Measurements from ENCODE around the gene CDH13.
A peak's percentile ranks its signal among the peaks of the same experiment; 100 is the strongest.

Gene CDH13

DNA sequence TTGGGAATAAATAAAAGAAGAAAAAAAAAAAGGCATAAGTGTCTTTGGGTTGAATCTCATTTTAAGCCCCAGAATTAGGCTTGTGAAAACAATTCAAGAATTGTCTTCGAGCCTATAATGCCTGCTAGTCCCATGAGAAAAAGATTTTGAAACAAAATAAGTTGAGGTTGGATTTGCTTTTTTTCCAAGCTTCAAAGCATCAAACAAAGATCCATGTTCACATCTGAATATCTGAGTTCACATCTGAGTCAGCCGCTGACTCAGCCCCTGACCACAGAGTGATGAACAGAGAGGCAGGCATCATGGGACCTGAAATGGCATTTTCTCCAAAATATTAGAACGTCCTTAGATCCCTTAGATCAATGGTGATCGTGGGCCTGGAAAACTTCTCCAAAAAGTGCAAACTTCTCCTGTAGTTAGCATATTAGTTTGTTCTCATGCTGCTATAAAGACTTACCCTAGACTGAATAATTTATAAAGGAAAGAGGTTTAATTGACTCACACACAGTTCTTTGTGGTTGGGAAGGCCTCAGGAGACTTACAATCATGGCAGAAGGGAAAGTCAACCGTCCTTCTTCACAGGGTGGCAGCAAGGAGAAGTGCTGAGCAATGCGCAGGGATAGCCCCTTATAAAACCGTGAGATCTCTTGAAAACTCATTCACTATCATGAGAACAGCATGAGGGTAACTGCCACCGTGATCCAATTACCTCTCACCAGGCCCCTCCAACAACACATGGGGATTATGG is 886.4 kb downstream of the CDH13 start:
- ATAC-seq = peak; percentile 58; the same call in 2 of the 3 replicates
- TF ChIP-seq ZNF70 (CRISPR knock-in tag; IDR thresholded peaks at IDR 0.05) (no peak), ZNF565 (CRISPR knock-in tag; conservative IDR thresholded peaks at IDR 0.05; ENCODE audit: low read depth) (no peak), TSHZ2 (CRISPR knock-in tag; IDR thresholded peaks at IDR 0.05) (no peak), ARNTL (CRISPR knock-in tag; IDR thresholded peaks at IDR 0.05; ENCODE audit: borderline replicate concordance, low read depth) (no peak), ISL1 (CRISPR knock-in tag; IDR thresholded peaks at IDR 0.05) (no peak), OSR1 (CRISPR knock-in tag; IDR thresholded peaks at IDR 0.05) (no peak), ZNF8 (CRISPR knock-in tag; IDR thresholded peaks at IDR 0.05) (no peak), PPARA (CRISPR knock-in tag; IDR thresholded peaks at IDR 0.05; ENCODE audit: borderline replicate concordance) (no peak), RARB (CRISPR knock-in tag; IDR thresholded peaks at IDR 0.05) (no peak), ZFP3 (CRISPR knock-in tag; IDR thresholded peaks at IDR 0.05) (no peak), PATZ1 (CRISPR knock-in tag; IDR thresholded peaks at IDR 0.05; ENCODE audit: borderline replicate concordance) (no peak), CREB5 (CRISPR knock-in tag; IDR thresholded peaks at IDR 0.05; ENCODE audit: low read depth) (no peak), SNAI2 (CRISPR knock-in tag; IDR thresholded peaks at IDR 0.05) (no peak), POU6F1 (CRISPR knock-in tag; IDR thresholded peaks at IDR 0.05; ENCODE audit: borderline replicate concordance, low read depth) (no peak), CSDC2 (CRISPR knock-in tag; IDR thresholded peaks at IDR 0.05) (no peak)
- TF ChIP-seq, protein P1, sequence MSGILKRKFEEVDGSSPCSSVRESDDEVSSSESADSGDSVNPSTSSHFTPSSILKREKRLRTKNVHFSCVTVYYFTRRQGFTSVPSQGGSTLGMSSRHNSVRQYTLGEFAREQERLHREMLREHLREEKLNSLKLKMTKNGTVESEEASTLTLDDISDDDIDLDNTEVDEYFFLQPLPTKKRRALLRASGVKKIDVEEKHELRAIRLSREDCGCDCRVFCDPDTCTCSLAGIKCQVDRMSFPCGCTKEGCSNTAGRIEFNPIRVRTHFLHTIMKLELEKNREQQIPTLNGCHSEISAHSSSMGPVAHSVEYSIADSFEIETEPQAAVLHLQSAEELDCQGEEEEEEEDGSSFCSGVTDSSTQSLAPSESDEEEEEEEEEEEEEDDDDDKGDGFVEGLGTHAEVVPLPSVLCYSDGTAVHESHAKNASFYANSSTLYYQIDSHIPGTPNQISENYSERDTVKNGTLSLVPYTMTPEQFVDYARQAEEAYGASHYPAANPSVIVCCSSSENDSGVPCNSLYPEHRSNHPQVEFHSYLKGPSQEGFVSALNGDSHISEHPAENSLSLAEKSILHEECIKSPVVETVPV (CRISPR knock-in tag; IDR thresholded peaks at IDR 0.05) = no peak

DNA sequence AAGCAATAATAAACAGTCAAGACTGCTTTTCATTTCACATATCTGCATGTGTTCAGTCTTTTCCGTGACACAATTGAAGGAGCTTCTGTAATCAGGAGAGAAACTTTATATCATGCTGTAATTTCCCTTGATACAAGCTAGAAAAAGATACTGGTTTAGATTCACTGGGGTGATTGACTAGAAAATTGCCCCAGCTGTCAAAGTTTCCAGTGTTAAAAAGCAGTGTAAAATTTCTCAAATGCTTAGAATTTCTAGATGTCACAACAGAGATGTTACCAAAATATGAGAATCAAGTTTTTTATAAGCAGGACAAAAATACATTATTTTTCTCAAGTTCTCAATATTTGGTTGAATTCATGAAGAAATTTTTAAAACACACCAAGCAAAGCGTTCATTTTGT is 888.6 kb downstream of the CDH13 start:
- no peak for ATAC-seq
- TF ChIP-seq POU6F1 (CRISPR knock-in tag; IDR thresholded peaks at IDR 0.05; ENCODE audit: borderline replicate concordance, low read depth) = no peak
- TF ChIP-seq ESRRG (CRISPR knock-in tag; IDR thresholded peaks at IDR 0.05) = no peak
- no peak for TF ChIP-seq RARB (CRISPR knock-in tag; IDR thresholded peaks at IDR 0.05)
- no peak for TF ChIP-seq ZFP3 (CRISPR knock-in tag; IDR thresholded peaks at IDR 0.05)
- TF ChIP-seq ZFP30 (CRISPR knock-in tag; IDR thresholded peaks at IDR 0.05) = no peak
- no peak for TF ChIP-seq TSHZ2 (CRISPR knock-in tag; IDR thresholded peaks at IDR 0.05)
- no peak for TF ChIP-seq CSDC2 (CRISPR knock-in tag; IDR thresholded peaks at IDR 0.05)
- no peak for TF ChIP-seq PPARA (CRISPR knock-in tag; IDR thresholded peaks at IDR 0.05; ENCODE audit: borderline replicate concordance)
- no peak for TF ChIP-seq PATZ1 (CRISPR knock-in tag; IDR thresholded peaks at IDR 0.05; ENCODE audit: borderline replicate concordance)
- no peak for TF ChIP-seq ZNF70 (CRISPR knock-in tag; IDR thresholded peaks at IDR 0.05)
- TF ChIP-seq ZNF565 (CRISPR knock-in tag; conservative IDR thresholded peaks at IDR 0.05; ENCODE audit: low read depth) = no peak

All from SK-N-SH treated with all-trans-retinoic acid at 6 μM for 48 hours (cell line).